GM12873 (cell line): ENCODE results near the gene MAN1A2.

Experiments used
- CTCF ChIP-seq: IDR thresholded peaks from 2 replicates; pipeline ENCODE4 v1.5.1; 2012; ENCODE audit warnings: low read depth, mild to moderate bottlenecking, moderate library complexity, low read length, control low read depth; ENCODE audit not compliant: insufficient read depth; ENCODE audit errors: missing control alignments

The MAN1A2 gene

DNA sequence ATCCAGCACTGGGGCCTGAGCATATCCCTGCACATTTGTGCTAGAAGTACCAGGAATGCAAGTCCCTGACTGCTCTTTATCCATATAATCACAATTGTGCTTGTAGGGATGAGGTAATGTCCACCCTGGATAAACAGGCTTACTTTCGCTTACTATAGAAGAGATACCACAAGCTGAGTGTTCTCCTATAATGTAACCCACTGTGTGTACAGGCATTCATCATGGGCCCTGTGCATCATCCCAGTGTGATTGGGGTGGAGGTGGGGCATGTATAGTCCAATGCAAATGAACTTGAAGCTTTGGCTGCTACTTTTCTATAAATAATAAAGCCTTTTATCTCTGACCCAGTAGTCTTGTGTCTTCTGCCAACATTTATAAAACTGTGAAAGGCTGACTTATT is 69.3 kb downstream of the MAN1A2 start:
- TF ChIP-seq CTCF: no peak

DNA sequence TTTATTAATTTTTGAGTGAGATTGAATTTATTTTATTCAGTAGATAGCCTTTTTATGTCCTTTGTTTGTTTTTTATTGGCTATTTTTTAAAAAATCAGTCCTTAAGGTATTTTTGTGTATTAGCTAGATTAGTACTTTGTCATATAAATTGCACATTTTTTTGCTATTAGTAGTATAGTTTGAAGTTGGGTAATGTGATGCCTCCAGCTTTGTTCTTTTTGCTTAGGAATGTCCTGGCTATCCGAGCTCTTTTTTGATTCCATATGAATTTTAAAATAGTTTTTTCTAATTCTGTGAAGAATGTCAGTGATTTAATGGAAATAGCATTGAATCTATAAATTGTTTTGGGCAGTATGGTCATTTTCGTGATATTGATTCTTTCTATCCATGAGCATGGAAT is 80.4 kb downstream of the MAN1A2 start:
- no peak for TF ChIP-seq CTCF

- TF ChIP-seq CTCF: no peak
Measured at GRCh38 chr1:117452216-117452615, 85.0 kb downstream of the MAN1A2 start.

- no peak for TF ChIP-seq CTCF
Measured at GRCh38 chr1:117453958-117454357, 86.7 kb downstream of the MAN1A2 start.

GRCh38 chr1:117466761-117467160 is 99.5 kb downstream of the MAN1A2 start:
- TF ChIP-seq CTCF: no peak

DNA sequence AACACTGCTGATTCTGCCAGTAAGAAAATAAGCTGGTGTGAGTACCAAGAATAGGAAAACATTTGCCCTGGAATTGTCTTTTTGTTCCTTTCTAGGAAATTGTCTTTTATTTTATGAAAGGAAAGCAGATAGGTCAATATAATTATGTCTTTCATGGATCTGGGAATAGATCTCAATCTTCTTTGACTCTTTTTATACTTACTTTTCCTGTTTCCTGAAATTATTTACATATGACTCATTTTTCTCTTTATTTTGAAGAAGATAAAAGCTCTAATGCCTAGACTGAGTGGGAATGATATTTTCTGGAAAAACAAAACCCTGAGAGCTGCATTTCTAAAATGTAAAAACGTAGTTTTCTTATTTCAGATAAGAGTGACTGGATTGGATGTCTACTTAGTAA is 100.1 kb downstream of the MAN1A2 start:
- TF ChIP-seq CTCF: no peak

DNA sequence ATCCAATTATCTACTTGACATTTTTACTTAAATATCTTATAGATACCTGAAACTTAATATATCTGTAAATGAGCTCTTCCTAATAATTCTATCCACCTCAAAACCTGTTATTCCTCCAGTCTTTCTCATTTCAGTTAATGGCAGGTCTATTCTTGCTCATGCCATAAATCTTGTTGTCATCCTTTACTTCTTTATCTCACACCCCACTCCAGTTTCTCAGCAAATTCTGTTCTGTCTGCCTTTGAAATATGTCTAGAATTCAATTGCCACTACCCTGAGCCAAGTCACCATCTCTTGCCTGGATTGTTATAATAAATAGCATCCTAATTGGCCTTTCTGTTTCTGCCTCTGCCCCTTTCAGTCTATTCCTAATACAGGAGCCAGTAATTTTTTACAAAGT is 105.8 kb downstream of the MAN1A2 start:
- TF ChIP-seq CTCF: no peak
